ENCODE data around the gene DDX19B.
"Not testable (repeated sequence)": the region's sequence is repeated elsewhere in the genome, so short reads cannot be mapped to it uniquely, and the experiment has no call there.

Gene DDX19B

DNA sequence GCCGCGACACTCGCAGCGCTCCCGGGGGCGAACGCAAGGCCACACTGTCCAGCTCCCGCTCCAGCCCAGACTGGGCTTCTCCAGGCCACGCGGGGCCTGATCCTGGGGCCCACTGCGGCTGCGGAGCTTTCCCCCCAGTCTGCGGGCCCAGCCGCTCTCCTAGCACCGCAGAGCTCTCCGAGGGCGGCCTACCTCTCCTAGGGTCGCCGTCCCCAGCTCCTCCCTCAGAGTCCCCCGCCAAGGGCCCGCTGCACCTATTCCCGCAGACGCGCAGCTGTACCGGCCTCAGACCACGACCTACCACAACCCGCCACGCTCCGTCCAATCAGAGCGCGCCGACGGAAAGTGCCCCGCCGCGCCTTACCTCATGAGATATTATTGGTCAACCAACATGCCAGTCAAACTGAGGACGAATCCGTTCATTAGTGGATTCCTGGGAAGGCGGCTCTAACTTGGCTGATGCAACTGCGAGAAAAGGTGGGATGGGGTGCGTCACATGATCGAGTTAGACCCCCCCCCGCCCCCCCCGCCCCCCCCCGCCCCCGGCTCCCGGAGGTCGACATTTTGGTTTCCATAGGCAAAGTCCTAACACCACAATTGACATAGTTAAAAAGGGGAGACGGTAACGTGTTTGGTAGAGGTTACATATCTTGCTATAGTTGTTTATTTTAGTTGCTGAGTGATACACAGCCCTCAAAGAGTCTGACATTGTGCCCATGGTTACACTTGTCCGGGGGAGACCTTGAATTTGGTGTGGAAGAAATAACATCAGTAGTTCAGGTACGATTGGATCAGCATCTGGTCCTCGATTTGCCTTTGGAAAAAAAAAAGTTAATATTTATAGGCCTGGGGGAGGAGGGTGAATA, 9.5 kb upstream of the DDX19B start, which contains the start of gene AARS1:
Gene AARS1, minus strand, starts transcription at position 278 of the 866 bp plus-strand sequence. CDS start 6,743 bp downstream, outside the sequence.
- DNase-seq = peak; percentile 98

DNA sequence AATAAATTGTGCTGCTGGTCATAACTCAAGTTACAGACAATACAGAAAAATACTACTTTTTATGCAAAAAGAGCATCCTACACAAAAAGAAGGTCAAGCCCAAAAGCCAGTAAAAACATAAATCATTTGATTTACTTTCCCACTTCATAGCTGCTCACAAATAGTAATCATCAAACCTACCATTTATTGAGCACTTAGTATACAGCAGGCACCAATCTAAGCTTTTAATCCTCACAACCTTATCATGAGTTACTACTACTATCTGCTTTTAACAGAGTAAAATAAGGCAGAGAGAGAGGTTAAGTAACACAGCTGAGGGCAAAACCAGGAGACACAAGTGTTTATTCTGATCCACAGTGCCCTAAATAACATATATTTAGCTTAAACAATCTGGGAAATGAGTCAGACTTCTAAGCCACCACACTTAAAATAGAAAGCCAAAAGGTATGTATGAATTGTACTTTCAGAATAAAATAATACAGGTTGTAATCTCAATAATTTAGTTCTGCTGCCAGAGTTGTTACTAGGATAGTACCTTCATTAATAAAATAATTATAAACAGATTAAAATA, 8.0 kb upstream of the DDX19B start:
- no peak for DNase-seq

GRCh38 chr16:70292148-70292547, 6.8 kb upstream of the DDX19B start:
- not testable (repeated sequence) for DNase-seq

DNA sequence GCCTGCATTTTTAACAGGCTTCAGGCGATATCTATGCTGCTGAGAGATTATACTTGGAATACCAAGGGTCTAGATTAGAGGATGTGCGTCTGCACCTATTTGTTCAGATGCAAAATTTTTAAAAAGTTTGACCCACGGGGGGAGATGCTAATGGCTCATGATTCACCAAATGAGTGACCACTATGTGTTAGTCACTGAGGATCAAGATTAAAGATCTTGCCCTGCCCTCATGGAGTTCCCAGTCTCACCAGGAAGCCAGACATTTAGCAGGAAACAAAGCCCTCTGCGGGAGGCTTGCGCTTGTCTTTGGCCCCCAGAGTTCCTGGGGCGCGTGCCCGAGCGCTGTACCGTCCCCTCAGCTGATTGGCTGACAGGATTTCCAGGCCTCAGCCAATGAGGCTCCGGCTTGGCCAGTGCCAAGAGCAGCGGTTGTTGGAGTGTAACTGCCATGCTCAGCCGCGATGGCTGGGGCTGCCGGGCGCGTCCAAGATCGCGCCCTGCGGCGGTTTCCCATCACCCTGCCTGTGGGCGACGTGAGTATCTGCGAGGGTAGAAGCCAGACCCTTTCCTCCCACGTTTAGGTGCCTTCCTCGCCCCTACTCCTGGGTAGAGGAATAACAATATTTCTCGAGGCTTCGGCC, 4.5 kb upstream of the DDX19B start:
- no peak for DNase-seq

DNA sequence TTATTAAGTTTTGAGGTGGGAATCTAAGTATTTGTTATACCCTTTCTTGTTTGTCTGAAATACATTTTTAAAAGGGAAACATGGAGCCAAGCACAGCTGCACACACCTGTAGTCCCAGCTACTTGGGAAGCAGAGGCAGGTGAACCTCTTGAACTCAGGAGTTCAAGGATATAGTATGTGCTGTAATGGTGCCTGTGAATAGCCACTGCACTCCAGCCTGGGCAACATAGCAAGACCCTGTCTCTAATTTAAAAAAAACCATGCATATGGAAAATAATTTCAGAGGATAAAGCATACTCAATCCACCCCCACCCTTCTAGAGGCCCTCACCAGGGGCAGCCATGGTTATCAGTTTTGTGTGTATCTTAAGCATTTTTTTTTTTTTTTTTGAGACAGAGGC, 3.4 kb upstream of the DDX19B start:
- DNase-seq = no peak

- DNase-seq = no peak
Observed at GRCh38 chr16:70301121-70301520, 2.1 kb downstream of the DDX19B start.

DNA sequence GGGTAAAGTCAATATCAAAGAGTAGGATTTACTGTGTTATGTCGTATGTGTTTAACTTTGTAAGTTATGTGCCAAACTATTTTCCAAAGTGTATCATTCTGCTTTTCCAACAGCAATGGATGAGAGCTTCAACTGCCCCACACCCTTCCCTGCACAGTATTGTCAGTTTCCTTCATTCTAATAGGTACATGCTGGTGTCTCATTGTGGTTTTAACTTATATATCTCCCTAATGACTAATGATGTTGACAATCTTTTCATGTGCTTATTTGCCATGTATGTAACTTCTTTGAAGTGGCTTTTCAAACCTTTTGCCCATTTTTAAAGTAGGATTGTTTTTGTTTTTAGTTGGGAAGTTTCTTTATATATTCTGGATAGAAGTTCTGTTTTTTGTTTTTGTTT, 3.8 kb downstream of the DDX19B start:
- DNase-seq = no peak

GRCh38 chr16:70304892-70305448, 6.0 kb downstream of the DDX19B start:
- peak; percentile 16 for DNase-seq

DNA sequence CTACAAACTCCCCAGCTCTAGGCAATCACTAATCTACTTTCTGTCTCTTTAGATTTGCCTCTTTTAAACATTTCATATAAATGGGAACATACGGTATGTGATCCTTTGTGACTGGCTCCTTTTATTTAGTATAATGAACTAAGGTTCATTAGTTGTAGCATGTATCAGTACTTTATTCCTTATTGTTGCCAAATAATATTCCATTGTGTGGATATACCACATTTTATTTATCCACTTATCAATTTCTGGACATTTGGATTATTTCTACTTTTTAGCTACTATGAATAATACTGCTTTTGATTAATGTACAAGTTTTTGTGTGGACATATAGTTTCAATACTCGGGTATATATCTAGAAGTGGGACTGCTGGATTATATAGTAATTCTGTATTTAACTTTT, 7.9 kb downstream of the DDX19B start:
- DNase-seq = no peak

DNA sequence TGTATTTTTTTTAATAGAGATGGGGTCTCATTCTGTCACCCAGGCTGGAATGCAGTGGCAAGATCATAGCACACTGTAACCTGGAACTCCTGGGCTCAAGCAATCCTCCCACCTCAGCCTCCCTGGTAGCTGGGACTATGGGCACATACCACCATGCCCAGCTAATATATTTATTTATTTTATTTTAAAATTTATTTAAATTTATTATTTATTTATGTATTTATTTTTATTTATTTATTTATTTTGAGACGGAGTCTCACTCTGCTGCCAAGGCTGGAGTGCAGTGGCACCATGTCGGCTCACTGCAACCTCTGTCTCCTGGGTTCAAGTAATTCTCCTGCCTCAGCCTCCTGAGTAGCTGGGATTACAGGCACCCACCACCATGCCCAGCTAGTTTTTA, 8.7 kb downstream of the DDX19B start:
- not testable (repeated sequence) for DNase-seq

DNA sequence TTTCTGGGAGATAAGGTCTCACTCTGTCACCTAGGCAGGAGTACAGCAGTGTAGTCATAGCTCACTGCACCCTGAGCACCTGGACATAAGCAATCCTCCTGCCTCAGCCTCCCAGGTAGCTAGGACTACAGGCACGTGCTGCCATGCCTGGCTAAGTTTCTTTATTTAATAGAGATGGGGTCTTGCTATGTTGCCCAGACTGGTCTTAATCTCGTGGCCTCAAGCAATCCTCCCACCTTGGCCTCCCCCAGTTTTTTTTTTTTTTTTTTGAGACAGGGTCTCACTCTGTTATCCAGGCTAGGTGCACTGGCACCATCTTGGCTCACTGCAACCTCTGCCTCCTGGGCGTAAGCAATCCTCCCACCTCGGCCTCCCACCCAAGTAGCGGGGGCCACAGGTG, 21.1 kb downstream of the DDX19B start:
- no peak for DNase-seq

DNA sequence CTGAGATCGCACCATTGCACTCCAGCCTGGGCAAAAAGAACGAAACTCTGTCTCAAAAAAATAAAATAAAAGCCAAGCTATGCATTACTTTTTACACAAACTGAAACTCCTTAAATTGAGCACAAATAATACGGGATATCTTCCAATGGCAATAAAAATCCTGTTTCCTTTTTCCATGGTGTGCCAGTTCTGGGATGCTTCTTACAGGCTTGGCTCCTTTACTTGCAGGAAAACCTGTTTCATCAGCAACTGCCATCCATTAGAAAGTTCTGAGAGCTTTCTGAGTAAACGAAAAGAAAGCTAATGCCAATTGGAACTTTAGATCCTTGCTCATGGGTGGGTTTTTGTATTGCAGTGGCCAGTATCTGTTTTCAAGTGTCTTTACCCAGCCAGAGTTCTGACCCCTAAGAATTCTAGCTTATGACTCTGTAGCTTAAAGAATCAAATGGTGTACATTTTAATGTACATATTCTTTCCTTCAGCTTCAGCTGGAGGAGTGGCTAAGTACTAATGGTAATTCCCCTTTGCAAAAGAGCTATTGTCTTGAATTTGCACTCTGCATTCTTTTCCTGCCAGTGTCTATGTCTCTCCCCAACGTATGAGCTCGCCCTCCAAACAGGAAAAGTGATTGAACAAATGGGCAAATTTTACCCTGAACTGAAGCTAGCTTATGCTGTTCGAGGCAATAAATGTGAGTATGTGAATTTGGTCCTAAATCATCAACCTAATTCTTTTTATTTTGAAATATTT, 26.2 kb downstream of the DDX19B start:
- DNase-seq = no peak

DNA sequence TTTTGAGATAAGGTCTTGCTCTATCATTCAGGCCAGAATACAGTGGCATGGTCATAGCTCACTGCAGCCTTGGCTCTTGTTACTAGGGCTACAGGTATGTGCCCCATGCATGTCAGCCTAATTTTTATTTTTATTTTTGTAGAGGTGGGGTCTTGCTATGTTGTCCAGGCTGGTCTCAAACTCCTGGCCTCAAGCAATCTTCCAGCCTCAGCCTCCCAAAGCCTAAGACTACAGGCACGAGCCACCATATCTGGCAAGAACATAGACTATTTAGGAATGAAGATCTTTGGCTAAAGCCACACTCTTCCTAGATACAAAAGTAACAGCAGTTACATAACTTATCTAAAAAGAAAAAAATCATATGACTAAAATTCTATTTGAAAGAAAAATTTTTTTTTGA, 32.1 kb downstream of the DDX19B start:
- DNase-seq = no peak

DNA sequence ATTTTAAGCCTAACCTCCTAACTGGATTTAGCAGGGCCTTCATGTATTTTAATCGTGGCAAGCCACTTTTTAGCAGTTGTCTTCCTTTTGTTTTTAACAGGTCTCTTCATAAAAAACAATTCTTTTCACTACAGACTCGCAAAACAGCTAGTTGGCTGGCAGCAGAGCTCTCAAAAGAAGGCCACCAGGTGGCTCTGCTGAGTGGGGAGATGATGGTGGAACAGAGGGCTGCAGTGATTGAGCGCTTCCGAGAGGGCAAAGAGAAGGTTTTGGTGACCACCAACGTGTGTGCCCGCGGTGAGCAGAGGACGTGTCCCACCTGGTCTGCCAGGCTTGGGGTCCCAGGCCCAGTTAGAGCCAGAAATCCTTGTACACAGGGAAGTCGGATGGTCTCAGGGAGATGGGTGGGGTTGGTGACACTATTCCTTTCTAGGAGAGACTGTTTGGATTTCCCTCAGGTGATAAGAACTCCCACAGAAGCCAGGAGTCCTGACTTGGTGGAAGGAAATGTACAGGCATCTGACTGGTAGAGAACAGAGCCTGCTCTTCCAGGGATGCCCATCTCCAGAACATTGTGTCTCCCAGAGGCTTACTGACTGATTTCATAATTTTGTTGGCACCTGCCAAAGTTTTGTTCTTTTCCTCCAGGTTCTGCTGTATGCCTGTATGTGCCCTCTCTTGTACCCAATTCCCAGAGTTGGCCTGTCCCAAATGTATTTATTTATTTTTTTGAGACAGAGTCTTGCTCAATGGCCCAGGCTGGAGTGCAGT, 32.8 kb downstream of the DDX19B start:
- no peak for DNase-seq

DNA sequence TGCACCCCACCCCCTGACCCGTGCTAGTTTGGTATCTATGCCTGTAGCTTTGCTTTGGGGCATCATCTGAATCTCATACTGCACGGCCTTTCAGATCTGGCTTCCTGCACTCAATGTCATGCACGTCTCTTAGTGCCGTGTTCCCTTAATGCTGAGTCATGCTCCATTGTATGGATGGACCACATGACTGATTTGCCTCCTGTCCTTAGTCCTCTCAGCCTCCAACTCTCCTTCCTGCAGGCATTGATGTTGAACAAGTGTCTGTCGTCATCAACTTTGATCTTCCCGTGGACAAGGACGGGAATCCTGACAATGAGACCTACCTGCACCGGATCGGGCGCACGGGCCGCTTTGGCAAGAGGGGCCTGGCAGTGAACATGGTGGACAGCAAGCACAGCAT, 33.7 kb downstream of the DDX19B start:
- DNase-seq = not testable (repeated sequence)

- no peak for DNase-seq
Observed at GRCh38 chr16:70337814-70338213, 38.8 kb downstream of the DDX19B start.

DNA sequence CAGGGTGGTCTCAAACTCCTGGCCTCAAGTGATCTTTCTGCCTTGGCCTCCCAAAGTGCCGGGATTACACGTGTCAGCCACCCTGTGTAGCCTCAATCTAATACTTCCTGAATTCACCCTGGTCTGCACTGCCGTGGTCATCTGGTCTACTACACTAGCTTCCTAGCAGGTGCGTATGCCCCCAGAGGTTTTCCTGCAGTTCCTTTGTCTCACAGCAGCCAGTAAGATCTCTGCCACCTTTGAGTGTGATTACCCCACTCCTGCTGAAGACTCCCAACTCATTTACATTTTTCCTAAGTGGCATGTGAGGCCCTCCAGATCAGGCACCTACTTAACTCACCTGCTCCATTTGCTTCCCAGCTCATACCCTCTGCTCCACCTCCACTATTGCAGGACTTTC, 42.6 kb downstream of the DDX19B start:
- DNase-seq = no peak

- no peak for DNase-seq
Observed at GRCh38 chr16:70342016-70342415, 43.0 kb downstream of the DDX19B start.

GRCh38 chr16:70345840-70346239, 46.9 kb downstream of the DDX19B start:
- no peak for DNase-seq

DNA sequence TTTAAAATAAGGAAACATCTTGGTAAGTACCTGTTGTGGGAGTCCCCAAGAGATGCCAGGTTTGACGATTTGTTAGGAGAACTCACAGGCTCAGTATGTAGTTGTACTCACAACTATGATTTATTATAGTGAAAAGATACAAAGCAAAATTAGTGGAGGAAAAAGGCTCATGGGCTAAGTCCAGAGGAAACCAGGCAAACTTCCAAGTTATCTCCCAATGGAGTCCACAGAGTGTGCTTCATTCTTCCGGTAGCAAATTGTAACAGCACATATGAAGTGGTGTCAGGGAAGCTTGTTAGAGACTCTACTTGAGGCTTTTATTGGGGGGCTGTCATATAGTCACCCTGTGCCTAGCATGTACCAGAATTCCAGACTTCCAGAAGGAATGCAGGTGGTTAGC, 50.0 kb downstream of the DDX19B start:
- DNase-seq = no peak

GRCh38 chr16:70349783-70350182, 50.8 kb downstream of the DDX19B start:
- no peak for DNase-seq

DNA sequence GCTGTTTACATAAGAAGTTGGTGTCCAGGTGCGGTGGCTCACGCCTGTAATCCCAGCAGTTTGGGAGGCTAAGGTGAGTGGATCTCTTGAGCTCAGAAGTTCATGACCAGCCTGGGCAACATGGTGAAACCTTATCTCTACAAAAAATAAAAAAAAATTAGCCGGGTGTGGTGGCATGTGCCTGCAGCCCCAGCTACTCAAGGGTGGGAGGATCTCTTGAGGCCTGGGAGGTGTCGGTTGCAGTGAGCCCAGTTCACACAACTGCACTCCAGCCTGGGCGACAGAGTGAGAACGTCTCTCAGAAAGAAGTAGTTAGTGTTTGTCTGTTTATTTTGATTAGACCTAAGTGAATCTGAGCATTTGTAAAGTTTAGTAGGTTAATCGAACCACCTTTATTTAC, 60.6 kb downstream of the DDX19B start:
- no peak for DNase-seq
